NCI-H2107 (cell line): ENCODE data around the gene GALNT17.

Experiments
- DNase-seq: peaks from one replicate; lab custom pipeline; 2025; lab: John Stamatoyannopoulos, UW

The GALNT17 gene

GRCh38 chr7:71285571-71286145 lies 153.7 kb downstream of the GALNT17 start:
- no peak for DNase-seq

DNA sequence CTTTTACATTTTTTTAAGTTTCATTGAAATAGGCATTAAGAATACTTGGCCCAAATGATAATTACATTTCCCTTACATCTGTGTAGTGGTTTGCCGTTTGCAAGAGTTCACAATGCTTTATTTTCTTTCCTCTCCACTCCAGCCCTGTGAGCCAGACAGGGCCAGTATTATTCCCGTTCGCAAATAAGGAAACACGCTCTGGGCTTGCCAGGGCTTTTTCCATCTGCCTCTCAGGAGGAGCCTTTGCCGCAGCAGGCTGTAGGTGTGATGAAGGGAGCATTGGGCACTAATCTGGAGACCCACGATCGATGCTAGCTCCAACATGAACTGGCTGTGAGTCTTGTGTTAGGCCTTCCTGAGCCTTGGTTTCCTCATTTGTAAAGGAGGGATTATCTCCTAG lies 154.4 kb downstream of the GALNT17 start:
- DNase-seq: no peak

DNA sequence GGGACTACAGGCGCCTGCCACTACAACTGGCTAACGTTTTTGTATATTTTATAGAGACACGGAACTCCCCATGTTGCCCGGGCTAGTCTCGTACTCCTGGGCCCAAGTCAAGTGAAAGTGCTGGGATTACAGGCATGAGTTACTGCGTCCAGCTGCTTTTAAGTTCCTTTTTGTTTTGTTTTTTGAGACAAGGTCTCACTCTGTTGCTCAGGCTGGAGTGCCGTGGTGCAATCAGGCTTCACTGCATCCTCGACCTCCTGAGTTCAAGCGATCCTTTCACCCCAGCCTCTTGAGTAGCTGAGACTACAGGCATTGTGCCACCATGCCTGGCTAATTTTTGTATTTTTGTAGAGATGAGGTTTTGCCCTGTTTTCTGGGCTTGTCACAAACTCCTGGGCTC lies 155.0 kb downstream of the GALNT17 start:
- DNase-seq: no peak

- no peak for DNase-seq
Observed at GRCh38 chr7:71290452-71290851, 158.5 kb downstream of the GALNT17 start.

DNA sequence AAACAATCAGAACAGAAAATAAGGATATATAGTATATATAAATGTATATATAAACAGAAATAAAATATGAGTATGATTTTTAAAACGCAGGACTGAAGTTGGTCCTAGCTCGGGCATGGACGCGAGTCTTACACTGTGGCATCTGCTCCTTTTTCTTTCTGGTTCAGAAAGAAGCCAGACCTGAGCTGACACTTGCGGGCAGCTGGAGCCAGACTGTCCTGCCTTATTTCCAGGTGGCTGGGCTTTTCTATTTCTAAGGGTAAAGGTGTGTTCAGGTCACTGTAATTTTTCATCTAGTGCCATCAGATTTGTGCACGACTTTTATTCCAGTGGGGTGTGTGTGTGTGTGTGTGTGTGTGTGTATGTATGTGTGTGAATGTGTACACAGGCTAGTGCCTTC lies 166.4 kb downstream of the GALNT17 start:
- no peak for DNase-seq

GRCh38 chr7:71300086-71300485 lies 168.1 kb downstream of the GALNT17 start:
- DNase-seq: no peak

GRCh38 chr7:71300603-71301002 lies 168.7 kb downstream of the GALNT17 start:
- DNase-seq: no peak

- DNase-seq: no peak
Observed at GRCh38 chr7:71301167-71301566, 169.2 kb downstream of the GALNT17 start.

- DNase-seq: no peak
Observed at GRCh38 chr7:71303566-71303965, 171.6 kb downstream of the GALNT17 start.

GRCh38 chr7:71308096-71308495 lies 176.2 kb downstream of the GALNT17 start:
- no peak for DNase-seq

DNA sequence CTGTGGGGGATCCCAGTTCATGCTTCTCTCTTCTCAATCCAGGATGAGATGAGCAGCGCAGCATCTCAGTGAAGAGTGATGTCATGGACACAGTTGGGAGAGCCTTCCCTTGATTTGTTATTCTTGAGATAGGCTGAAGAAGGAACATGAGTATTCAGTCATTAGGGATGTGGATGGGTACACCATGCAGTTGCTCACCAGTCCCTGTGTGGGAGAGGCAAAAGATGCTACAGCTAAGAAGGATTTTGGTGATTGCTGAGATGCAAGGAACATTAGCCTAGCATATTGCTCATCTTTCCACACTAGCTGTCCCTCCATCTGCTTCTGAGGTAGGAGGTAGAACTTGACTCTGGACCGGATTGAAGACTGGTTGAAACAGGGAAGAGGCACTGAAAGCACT lies 179.6 kb downstream of the GALNT17 start:
- DNase-seq: no peak

DNA sequence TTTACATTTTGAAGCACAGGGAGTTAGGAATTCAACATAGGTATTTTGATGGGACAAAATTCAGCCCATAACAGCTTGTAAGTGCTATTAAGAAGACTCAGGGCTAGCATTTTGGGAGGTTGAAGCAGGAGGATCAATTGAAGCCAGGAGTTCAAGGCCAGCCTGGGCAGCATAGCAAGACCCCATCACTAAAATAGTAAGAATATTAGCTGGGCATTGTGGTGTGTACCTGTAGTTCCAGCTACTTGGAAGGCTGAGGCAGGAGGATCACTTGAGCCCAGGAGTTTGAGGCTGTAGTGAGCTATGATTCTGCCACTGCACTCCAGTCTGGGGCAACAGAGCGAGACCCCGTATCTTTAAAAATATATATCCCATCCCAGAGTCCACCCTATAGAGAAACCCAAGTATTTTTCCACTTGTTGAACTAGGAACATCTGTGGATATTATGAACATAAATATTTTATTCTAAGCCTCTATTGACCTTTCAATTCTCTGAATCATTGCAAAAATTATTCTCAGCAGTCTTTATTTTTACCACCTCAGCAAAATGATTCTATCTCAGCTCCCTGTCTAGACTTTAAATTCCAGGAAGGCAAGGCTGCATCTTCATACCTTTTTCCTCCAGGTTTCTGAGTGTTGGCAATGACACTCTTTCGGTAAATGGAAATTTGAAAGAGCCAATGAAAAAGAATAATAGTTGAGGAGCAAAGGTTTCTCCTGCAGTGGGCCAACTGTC lies 181.0 kb downstream of the GALNT17 start:
- no peak for DNase-seq

DNA sequence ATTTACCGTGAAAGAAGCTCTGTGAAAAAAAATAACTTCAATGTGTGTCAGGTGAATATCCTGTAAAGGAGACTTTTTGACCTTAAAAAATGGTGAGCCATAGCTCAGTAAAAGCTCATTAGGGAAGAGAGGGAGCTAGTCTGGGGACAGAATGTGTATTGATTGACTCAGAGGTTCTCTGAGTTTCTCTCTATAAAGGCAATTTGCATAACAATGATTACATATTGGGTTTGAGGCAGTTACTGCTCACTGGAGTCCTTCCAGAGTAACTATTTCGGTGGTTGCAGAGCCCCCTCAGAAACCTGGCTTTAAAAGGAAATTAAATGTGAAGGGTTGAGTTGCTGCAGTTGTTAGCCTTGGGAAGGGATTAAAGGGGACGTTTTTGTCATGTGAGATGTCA lies 181.6 kb downstream of the GALNT17 start:
- no peak for DNase-seq

- DNase-seq: no peak
Observed at GRCh38 chr7:71320916-71321315, 189.0 kb downstream of the GALNT17 start.

DNA sequence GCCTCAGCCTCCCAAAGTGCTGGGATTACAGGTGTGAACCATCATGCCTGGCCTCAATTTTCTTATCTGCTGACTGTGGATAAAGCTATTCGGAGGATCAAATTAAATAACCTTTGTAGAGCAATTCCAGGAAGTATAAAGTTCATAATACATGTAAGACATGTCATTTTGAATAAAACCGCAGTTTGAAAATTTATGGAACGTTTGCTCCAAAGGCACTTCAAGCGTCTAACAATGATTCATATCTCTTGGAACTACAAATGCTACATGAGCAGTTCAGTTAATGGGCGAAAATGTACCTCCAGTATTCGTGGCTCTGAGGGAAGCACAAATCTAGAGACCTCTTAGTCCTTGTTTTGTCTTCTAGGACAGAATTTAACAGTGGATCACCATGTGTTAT lies 190.3 kb downstream of the GALNT17 start:
- no peak for DNase-seq

GRCh38 chr7:71323726-71324125 lies 191.8 kb downstream of the GALNT17 start:
- no peak for DNase-seq

- no peak for DNase-seq
Observed at GRCh38 chr7:71325151-71325550, 193.2 kb downstream of the GALNT17 start.

GRCh38 chr7:71326595-71326994 lies 194.7 kb downstream of the GALNT17 start:
- DNase-seq: no peak

GRCh38 chr7:71327946-71328345 lies 196.0 kb downstream of the GALNT17 start:
- no peak for DNase-seq

DNA sequence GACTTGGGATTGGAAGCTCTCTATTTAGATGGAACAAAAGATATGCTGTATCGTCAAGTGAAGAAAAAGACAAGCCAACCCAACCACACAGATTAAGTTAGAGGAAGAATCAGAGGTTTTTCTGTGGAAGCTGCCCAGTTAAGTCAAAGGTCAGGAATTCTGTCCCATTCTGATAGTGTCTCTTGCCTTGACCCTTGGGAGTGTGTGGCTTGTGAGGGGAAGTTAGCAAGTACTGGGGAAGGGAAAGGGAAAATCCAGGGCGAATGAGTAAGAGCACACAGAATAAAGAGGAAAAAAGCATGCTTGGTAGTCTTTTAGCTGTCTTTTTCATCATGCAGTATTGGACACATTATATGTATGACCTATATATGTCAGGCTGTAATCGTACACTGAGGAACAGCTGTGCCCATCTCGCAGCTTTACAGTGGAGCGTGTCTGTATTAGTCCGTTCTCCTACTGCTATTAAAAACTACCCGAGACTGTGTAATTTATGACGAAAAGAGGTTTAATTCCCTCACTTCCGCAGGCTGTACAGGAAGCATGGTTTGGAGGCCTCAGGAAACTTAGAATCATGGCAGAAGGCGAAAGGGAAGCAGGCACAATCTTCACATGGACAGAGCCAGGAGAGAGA lies 197.2 kb downstream of the GALNT17 start:
- no peak for DNase-seq

GRCh38 chr7:71332207-71332606 lies 200.3 kb downstream of the GALNT17 start:
- DNase-seq: no peak

GRCh38 chr7:71334541-71334940 lies 202.6 kb downstream of the GALNT17 start:
- DNase-seq: no peak

GRCh38 chr7:71338866-71339265 lies 206.9 kb downstream of the GALNT17 start:
- no peak for DNase-seq

GRCh38 chr7:71339924-71340323 lies 208.0 kb downstream of the GALNT17 start:
- DNase-seq: no peak
